Ishikawa (cell line): ENCODE data around the gene CADM1.

Experiments used
- CEBPB ChIP-seq: IDR thresholded peaks from 2 replicates; pipeline ENCODE4 v1.6.1; 2012
- CREB1 ChIP-seq: IDR thresholded peaks from 2 replicates; pipeline ENCODE4 v1.6.1; 2012; ENCODE audit warnings: low read depth
- EGR1 ChIP-seq: IDR thresholded peaks from 2 replicates; pipeline ENCODE4 v1.6.1; 2012
- EP300 ChIP-seq: IDR thresholded peaks from 2 replicates; pipeline ENCODE4 v1.6.1; 2012; ENCODE audit warnings: borderline replicate concordance
- FOXM1 ChIP-seq: IDR thresholded peaks from 2 replicates; pipeline ENCODE4 v1.6.1; 2012; ENCODE audit warnings: low read depth, borderline replicate concordance
- MAX ChIP-seq: IDR thresholded peaks from 2 replicates; pipeline ENCODE4 v1.6.1; 2012
- NFIC ChIP-seq: IDR thresholded peaks from 2 replicates; pipeline ENCODE4 v1.6.1; 2012
- RAD21 ChIP-seq: IDR thresholded peaks from 2 replicates; pipeline ENCODE4 v1.6.1; 2012; ENCODE audit warnings: low read depth
- REST ChIP-seq: IDR thresholded peaks from 2 replicates; pipeline ENCODE4 v1.6.1; 2012; ENCODE audit warnings: low read depth, mild to moderate bottlenecking
- TAF1 ChIP-seq: IDR thresholded peaks from 2 replicates; pipeline ENCODE4 v1.6.1; 2012; ENCODE audit warnings: low read depth, mild to moderate bottlenecking
- TCF12 ChIP-seq: IDR thresholded peaks from 2 replicates; pipeline ENCODE4 v1.6.1; 2012; ENCODE audit warnings: low read depth
- TEAD4 ChIP-seq: IDR thresholded peaks from 2 replicates; pipeline ENCODE4 v1.6.1; 2012
- USF1 ChIP-seq: IDR thresholded peaks from 2 replicates; pipeline ENCODE4 v1.6.1; 2012
- YY1 ChIP-seq: IDR thresholded peaks from 2 replicates; pipeline ENCODE4 v1.6.1; 2012; ENCODE audit warnings: low read depth
- ZBTB7A ChIP-seq: IDR thresholded peaks from 2 replicates; pipeline ENCODE4 v1.6.1; 2012; ENCODE audit warnings: low read depth

CADM1 gene

GRCh38 chr11:115304774-115305472, 199.3 kb downstream of the CADM1 start:
- no peak for TF ChIP-seq MAX
- no peak for TF ChIP-seq USF1
- TF ChIP-seq CREB1: no peak
- no peak for TF ChIP-seq RAD21
- TF ChIP-seq TCF12: no peak
- TF ChIP-seq ZBTB7A: no peak
- TF ChIP-seq EGR1: no peak
- TF ChIP-seq YY1: no peak
- TF ChIP-seq TAF1: no peak
- no peak for TF ChIP-seq REST
- no peak for TF ChIP-seq FOXM1
- no peak for TF ChIP-seq NFIC
- no peak for TF ChIP-seq CEBPB

GRCh38 chr11:115303929-115304531, 200.2 kb downstream of the CADM1 start:
- no peak for TF ChIP-seq RAD21
- TF ChIP-seq USF1: no peak
- TF ChIP-seq CEBPB: no peak
- no peak for TF ChIP-seq EP300
- no peak for TF ChIP-seq TCF12
- no peak for TF ChIP-seq MAX
- no peak for TF ChIP-seq TEAD4
- TF ChIP-seq YY1: no peak
- TF ChIP-seq ZBTB7A: no peak
- TF ChIP-seq FOXM1: no peak
- no peak for TF ChIP-seq CREB1
- TF ChIP-seq REST: no peak
- TF ChIP-seq NFIC: no peak
- no peak for TF ChIP-seq EGR1
- no peak for TF ChIP-seq TAF1

- TF ChIP-seq FOXM1 (no peak), REST (no peak), TCF12 (no peak), CEBPB (no peak), RAD21 (no peak), MAX (no peak), NFIC (no peak), YY1 (no peak), TEAD4 (no peak), EGR1 (no peak), USF1 (no peak), EP300 (no peak), TAF1 (no peak), CREB1 (no peak), ZBTB7A (no peak)
Observed at GRCh38 chr11:115302946-115303703, 201.1 kb downstream of the CADM1 start.
